Neural cell (in vitro differentiated cells): ENCODE results near the gene ZNF814. TPM values are rescaled to one million over a fixed set of nuclear protein-coding genes. Genes with fewer than 3 reads are reported as not detected.

ENCODE experiments used
- H2AFZ ChIP-seq: fragments of 200-600, 300-800 bp; sonication (generic), shearing (Covaris generic); 2 replicates; pipeline ENCODE4 v1.6.0; 2014; ENCODE audit warnings: low read depth, mild to moderate bottlenecking, antibody characterized with exemption, low read length, moderate library complexity
- H3F3A ChIP-seq: fragments of 200-600 bp; shearing (Covaris generic); 2 replicates; pipeline ENCODE4 v1.6.1; 2016; ENCODE audit warnings: mild to moderate bottlenecking, moderate library complexity, mixed read lengths, antibody characterized with exemption, low read length; ENCODE audit not compliant: insufficient read depth, poor library complexity, severe bottlenecking
- H3K27ac ChIP-seq: fragments of 200-600, 300-800 bp; sonication (generic), shearing (Covaris generic); 2 replicates; pipeline ENCODE4 v1.5.1; 2014; ENCODE audit warnings: mild to moderate bottlenecking, low read length, moderate library complexity
- H3K27me3 ChIP-seq: fragments of 300-800, 200-600 bp; sonication (generic), shearing (Covaris generic); 2 replicates; pipeline ENCODE4 v1.6.0; 2014; ENCODE audit warnings: mild to moderate bottlenecking, low read depth, low read length, moderate library complexity; ENCODE audit not compliant: insufficient read depth
- H3K36me3 ChIP-seq: fragments of 300-800, 200-600 bp; sonication (generic), shearing (Covaris generic); 2 replicates; pipeline ENCODE4 v1.5.1; 2014; ENCODE audit warnings: mild to moderate bottlenecking, antibody characterized with exemption, low read length, moderate library complexity; ENCODE audit not compliant: insufficient read depth
- H3K4me2 ChIP-seq: fragments of 300-800, 200-600 bp; sonication (generic), shearing (Covaris generic); 2 replicates; pipeline ENCODE4 v1.6.0; 2014; ENCODE audit warnings: mild to moderate bottlenecking, low read length
- H3K4me3 ChIP-seq: fragments of 300-800, 200-600 bp; sonication (generic), shearing (Covaris generic); 2 replicates; pipeline ENCODE4 v1.5.1; 2014; ENCODE audit warnings: mild to moderate bottlenecking, low read length, moderate library complexity
- H3K79me2 ChIP-seq: fragments of 200-600 bp; shearing (Covaris generic); replicated peaks from 2 replicates; pipeline ENCODE4 v1.6.0; 2014; ENCODE audit warnings: mild to moderate bottlenecking, low read length, moderate library complexity; ENCODE audit not compliant: insufficient read depth
- H3K9ac ChIP-seq: fragments of 300-800, 200-600 bp; sonication (generic), shearing (Covaris generic); 2 replicates; pipeline ENCODE4 v1.6.1; 2016; ENCODE audit warnings: mild to moderate bottlenecking, low read length, mixed read lengths
- H3K9me2 ChIP-seq: fragments of 200-600 bp; shearing (Covaris generic); 2 replicates; pipeline ENCODE4 v1.6.1; 2016; ENCODE audit warnings: mild to moderate bottlenecking, low read length, mixed read lengths; ENCODE audit not compliant: insufficient read depth
- H3K9me3 ChIP-seq: fragments of 200-600, 300-800 bp; sonication (generic), shearing (Covaris generic); 2 replicates; pipeline ENCODE4 v1.6.1; 2016; ENCODE audit warnings: mild to moderate bottlenecking, mixed run types, low read length, moderate library complexity, mixed read lengths
- H4K20me1 ChIP-seq: fragments of 200-600 bp; shearing (Covaris generic); 2 replicates; pipeline ENCODE4 v1.6.1; 2016; ENCODE audit warnings: mild to moderate bottlenecking, mixed run types; ENCODE audit not compliant: insufficient read depth
- EP300 ChIP-seq: fragments of 450-650 bp; conservative IDR thresholded peaks from 2 replicates; pipeline ENCODE4 v1.6.1; 2014; ENCODE audit warnings: antibody characterized with exemption, mild to moderate bottlenecking, moderate library complexity; ENCODE audit not compliant: poor library complexity, severe bottlenecking
- EZH2 ChIP-seq: fragments of 200-600, 300-800 bp; shearing (Covaris generic), sonication (generic); IDR thresholded peaks from 2 replicates; pipeline ENCODE4 v1.6.1; 2014; ENCODE audit warnings: antibody characterized with exemption, low read length, borderline replicate concordance, mild to moderate bottlenecking; ENCODE audit not compliant: insufficient read depth, poor library complexity, severe bottlenecking
- MXI1 ChIP-seq: fragments of 450-650 bp; conservative IDR thresholded peaks from 2 replicates; pipeline ENCODE4 v1.6.1; 2014; ENCODE audit warnings: antibody characterized with exemption, mild to moderate bottlenecking; ENCODE audit not compliant: poor library complexity, severe bottlenecking
- POLR2AphosphoS5 ChIP-seq: IDR thresholded peaks from 2 replicates; pipeline ENCODE4 v1.6.1; 2012
- RAD21 ChIP-seq: fragments of 450-650 bp; conservative IDR thresholded peaks from 2 replicates; pipeline ENCODE4 v1.6.1; 2014; ENCODE audit warnings: antibody characterized with exemption, mild to moderate bottlenecking, moderate library complexity
- SMC3 ChIP-seq: fragments of 450-650 bp; conservative IDR thresholded peaks from 2 replicates; pipeline ENCODE4 v1.6.1; 2014; ENCODE audit warnings: antibody characterized with exemption, mild to moderate bottlenecking, moderate library complexity; ENCODE audit not compliant: poor library complexity
- TAF1 ChIP-seq: IDR thresholded peaks from 2 replicates; pipeline ENCODE4 v1.6.1; 2012; ENCODE audit warnings: low read depth
- polyA plus RNA-seq: library from polyadenylated mRNA; depleted of rRNA; stranded (reverse); fragments of >200 nt; gene quantifications from 2 replicates; pipeline ENCODE4 v1.2.3, GENCODE V29; 2014
- TF ChIP-seq, protein P1 (sequence below): fragments of 450-650 bp; IDR thresholded peaks from 2 replicates; pipeline ENCODE4 v1.5.1; 2014; ENCODE audit warnings: antibody characterized with exemption, mild to moderate bottlenecking, moderate library complexity; ENCODE audit not compliant: poor library complexity, severe bottlenecking
- TF ChIP-seq, protein P2 (sequence below): IDR thresholded peaks from 2 replicates; pipeline ENCODE4 v1.6.1; 2012; ENCODE audit warnings: borderline replicate concordance

Gene ZNF814
- polyA plus RNA-seq, 1 donor from 2014 or later: 17.7 TPM

DNA sequence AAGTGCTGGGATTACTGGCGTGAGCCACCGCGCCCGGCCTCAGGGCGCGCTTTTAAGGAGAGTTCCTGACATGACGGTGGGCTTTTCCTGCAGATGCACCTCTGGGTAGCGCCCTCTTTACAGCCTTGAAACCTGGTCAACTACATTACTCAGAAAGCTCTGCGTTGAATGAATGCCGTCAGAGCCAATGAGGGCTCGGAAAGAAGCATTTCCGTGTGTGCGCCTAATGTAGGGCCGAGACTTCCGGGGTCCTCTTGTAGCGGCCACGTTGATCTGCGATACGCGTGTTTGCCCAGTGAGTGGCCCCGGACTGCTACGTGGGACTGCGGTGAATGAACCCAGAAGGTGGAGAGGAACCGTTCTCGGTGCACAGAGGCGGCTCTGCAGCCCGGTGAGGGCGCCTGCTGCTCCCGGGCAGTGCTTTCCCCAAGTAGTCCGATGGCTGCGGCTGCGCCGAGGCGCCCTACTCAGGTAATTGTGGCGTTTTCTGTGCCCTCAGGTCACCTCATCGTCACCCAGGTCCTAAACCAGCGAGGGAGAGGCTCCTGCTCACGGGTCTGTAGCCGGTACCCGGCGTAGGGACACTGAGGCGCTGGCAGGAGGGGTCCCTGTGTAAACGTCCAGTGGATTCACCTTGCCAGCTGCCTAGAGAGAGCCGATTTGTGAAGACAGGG is 69.2 kb downstream of the ZNF814 start:
- Histone ChIP-seq H3F3A (no peaks in the 10 kb centered on the region), H3K9me3 (no peaks in the 10 kb centered on the region), H3K27me3 (no peaks in the 10 kb centered on the region), H3K4me3 (peak overlapping the region; percentile 86), H2AFZ (no peak overlapping the region), H3K9ac (peak overlapping the region; percentile 72), H3K36me3 (no peaks in the 10 kb centered on the region), H3K27ac (peak overlapping the region; percentile 58), H3K4me2 (peak overlapping the region; percentile 52), H3K9me2 (no peaks in the 10 kb centered on the region), H4K20me1 (no peaks in the 10 kb centered on the region), H3K79me2 (no peaks in the 10 kb centered on the region)
- TF ChIP-seq, protein P1, sequence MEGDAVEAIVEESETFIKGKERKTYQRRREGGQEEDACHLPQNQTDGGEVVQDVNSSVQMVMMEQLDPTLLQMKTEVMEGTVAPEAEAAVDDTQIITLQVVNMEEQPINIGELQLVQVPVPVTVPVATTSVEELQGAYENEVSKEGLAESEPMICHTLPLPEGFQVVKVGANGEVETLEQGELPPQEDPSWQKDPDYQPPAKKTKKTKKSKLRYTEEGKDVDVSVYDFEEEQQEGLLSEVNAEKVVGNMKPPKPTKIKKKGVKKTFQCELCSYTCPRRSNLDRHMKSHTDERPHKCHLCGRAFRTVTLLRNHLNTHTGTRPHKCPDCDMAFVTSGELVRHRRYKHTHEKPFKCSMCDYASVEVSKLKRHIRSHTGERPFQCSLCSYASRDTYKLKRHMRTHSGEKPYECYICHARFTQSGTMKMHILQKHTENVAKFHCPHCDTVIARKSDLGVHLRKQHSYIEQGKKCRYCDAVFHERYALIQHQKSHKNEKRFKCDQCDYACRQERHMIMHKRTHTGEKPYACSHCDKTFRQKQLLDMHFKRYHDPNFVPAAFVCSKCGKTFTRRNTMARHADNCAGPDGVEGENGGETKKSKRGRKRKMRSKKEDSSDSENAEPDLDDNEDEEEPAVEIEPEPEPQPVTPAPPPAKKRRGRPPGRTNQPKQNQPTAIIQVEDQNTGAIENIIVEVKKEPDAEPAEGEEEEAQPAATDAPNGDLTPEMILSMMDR: peak; percentile 60
- TF ChIP-seq RAD21 (peak; percentile 45), EP300 (peak; percentile 25), POLR2AphosphoS5 (peak; percentile 79), EZH2 (no peak), TAF1 (peak; percentile 32), MXI1 (peak; percentile 98), SMC3 (peak; percentile 40)
- TF ChIP-seq, protein P2, sequence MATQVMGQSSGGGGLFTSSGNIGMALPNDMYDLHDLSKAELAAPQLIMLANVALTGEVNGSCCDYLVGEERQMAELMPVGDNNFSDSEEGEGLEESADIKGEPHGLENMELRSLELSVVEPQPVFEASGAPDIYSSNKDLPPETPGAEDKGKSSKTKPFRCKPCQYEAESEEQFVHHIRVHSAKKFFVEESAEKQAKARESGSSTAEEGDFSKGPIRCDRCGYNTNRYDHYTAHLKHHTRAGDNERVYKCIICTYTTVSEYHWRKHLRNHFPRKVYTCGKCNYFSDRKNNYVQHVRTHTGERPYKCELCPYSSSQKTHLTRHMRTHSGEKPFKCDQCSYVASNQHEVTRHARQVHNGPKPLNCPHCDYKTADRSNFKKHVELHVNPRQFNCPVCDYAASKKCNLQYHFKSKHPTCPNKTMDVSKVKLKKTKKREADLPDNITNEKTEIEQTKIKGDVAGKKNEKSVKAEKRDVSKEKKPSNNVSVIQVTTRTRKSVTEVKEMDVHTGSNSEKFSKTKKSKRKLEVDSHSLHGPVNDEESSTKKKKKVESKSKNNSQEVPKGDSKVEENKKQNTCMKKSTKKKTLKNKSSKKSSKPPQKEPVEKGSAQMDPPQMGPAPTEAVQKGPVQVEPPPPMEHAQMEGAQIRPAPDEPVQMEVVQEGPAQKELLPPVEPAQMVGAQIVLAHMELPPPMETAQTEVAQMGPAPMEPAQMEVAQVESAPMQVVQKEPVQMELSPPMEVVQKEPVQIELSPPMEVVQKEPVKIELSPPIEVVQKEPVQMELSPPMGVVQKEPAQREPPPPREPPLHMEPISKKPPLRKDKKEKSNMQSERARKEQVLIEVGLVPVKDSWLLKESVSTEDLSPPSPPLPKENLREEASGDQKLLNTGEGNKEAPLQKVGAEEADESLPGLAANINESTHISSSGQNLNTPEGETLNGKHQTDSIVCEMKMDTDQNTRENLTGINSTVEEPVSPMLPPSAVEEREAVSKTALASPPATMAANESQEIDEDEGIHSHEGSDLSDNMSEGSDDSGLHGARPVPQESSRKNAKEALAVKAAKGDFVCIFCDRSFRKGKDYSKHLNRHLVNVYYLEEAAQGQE: no peak

DNA sequence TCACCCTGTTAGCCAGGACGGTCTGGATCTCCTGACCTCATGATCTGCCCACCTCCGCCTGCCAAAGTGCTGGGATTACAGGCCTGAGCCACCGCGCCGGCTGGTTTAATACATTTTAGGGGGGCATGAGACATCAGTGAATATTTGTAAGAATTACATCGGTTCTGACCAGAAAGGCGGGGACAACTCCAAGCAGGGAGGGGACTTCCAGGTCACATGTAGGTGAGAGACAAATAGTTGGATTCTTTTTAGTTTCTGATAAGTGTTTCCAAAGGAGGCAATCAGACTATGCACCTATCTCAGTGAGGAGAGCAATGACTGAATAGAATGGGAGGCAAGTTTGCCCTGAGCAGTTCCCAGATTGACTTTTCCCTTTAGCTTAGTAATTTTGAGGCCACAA is 70.5 kb downstream of the ZNF814 start:
- Histone ChIP-seq H3F3A (no peaks in the 10 kb centered on the region), H2AFZ (no peak overlapping the region), H3K27me3 (no peaks in the 10 kb centered on the region), H4K20me1 (no peaks in the 10 kb centered on the region), H3K36me3 (no peaks in the 10 kb centered on the region), H3K9me2 (no peaks in the 10 kb centered on the region), H3K27ac (no peak overlapping the region), H3K79me2 (peaks cover 6% of the 10 kb centered on the region), H3K4me2 (no peak overlapping the region), H3K4me3 (no peak overlapping the region), H3K9ac (no peak overlapping the region), H3K9me3 (no peaks in the 10 kb centered on the region)
- TF ChIP-seq EP300 (no peak), MXI1 (no peak)
